22Rv1 (cell line): Measurements from ENCODE around the gene TEX264.

Experiments used
- ZFX ChIP-seq: fragments of 450-650 bp; IDR thresholded peaks from 2 replicates; pipeline ENCODE4 v1.6.1; 2017; ENCODE audit warnings: antibody characterized with exemption, borderline replicate concordance
- TF ChIP-seq, protein P1 (sequence below): fragments of 450-650 bp; IDR thresholded peaks from 2 replicates; pipeline ENCODE4 v1.5.1; 2017; ENCODE audit warnings: mild to moderate bottlenecking

DNA sequence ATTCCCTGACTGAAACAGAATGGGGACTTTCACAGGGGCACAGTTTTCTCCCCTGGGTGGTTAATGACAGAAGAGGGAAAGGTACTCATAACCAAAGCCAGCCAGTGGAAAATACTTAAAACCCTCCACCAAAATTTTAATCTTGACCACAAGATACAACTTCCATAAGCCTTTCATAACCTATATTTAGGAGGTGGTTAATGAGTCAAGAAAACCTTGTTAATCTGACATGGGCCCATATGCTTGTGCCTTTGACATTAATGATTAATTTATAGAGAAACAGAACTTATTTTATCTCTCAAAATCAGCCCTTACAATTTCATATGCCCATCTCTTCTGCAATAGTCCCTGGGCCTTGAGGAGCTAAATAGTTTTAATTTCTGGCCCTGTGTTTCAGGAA is 76.8 kb downstream of the TEX264 start:
- TF ChIP-seq, protein P1, sequence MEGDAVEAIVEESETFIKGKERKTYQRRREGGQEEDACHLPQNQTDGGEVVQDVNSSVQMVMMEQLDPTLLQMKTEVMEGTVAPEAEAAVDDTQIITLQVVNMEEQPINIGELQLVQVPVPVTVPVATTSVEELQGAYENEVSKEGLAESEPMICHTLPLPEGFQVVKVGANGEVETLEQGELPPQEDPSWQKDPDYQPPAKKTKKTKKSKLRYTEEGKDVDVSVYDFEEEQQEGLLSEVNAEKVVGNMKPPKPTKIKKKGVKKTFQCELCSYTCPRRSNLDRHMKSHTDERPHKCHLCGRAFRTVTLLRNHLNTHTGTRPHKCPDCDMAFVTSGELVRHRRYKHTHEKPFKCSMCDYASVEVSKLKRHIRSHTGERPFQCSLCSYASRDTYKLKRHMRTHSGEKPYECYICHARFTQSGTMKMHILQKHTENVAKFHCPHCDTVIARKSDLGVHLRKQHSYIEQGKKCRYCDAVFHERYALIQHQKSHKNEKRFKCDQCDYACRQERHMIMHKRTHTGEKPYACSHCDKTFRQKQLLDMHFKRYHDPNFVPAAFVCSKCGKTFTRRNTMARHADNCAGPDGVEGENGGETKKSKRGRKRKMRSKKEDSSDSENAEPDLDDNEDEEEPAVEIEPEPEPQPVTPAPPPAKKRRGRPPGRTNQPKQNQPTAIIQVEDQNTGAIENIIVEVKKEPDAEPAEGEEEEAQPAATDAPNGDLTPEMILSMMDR = no peak
- TF ChIP-seq ZFX = no peak
